GM13977 (cell line): Measurements from ENCODE around the gene SLC25A48.

Source experiments
- DNase-seq: peaks from one replicate; pipeline ENCODE4 v3.0.0; 2012; ENCODE audit warnings: low spot score
- in situ Hi-C: fragments of 300-500 bp; cut with MboI; formaldehyde crosslinking; loops from one replicate; pipeline ENCODE4 v1.12.0; 2022; ENCODE audit warnings: low sequenced_read_pairs, low pct_unique_long_range_greater_than_20kb, mixed read lengths, inconsistent platforms; ENCODE audit not compliant: unreplicated experiment
- TF ChIP-seq, protein P1 (sequence below): IDR thresholded peaks from 2 replicates; pipeline ENCODE4 v1.5.1; 2012; ENCODE audit warnings: mild to moderate bottlenecking, control low read depth; ENCODE audit not compliant: insufficient read depth; ENCODE audit errors: extremely low read depth, missing control alignments

SLC25A48 gene

DNA sequence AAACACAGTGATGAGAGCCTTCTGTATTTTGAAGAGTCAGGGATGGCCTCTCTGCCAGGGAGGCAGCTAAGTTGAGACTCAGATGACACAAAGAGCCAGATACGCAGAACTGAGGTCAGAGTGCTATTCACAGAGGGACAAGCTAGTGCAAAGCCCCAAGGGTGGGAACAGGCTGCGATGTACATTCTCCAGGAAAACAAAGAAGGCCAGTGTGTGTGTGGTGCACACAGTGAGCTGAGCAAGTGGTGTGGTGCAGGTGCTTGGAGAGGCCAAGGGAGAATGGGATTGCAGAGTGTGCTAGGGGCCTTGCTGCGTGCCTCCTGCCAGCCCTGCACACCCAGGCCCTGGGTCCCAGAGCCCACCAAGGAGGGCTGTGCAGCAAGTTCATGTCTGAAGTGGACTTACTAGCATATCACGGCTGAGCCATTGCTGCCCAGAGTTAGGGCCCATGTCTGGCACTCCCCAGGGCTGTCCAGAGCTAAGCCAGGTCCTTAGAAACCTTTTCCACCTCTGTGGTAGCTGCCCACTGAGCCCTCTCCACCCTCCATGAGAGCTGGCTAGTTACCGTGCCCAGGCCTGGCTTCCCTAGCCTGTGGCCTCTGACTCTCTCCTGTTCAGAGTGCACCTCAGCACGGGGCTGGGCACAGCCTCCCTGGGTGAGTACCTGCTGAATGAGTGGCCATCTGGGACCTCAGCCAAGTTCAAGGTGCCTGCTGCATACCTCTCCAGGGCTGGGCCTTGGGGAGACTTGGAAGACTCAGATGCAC is 9.3 kb downstream of the SLC25A48 start:
- TF ChIP-seq, protein P1, sequence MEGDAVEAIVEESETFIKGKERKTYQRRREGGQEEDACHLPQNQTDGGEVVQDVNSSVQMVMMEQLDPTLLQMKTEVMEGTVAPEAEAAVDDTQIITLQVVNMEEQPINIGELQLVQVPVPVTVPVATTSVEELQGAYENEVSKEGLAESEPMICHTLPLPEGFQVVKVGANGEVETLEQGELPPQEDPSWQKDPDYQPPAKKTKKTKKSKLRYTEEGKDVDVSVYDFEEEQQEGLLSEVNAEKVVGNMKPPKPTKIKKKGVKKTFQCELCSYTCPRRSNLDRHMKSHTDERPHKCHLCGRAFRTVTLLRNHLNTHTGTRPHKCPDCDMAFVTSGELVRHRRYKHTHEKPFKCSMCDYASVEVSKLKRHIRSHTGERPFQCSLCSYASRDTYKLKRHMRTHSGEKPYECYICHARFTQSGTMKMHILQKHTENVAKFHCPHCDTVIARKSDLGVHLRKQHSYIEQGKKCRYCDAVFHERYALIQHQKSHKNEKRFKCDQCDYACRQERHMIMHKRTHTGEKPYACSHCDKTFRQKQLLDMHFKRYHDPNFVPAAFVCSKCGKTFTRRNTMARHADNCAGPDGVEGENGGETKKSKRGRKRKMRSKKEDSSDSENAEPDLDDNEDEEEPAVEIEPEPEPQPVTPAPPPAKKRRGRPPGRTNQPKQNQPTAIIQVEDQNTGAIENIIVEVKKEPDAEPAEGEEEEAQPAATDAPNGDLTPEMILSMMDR: no peak
- DNase-seq: no peak
- in situ Hi-C loops: loop anchor here (25.0 kb wide), 1 partner anchor 281 kb away; no protein-coding TSS in a partner anchor

- no peak for DNase-seq
- in situ Hi-C loops: loop anchor here (25.0 kb wide), 1 partner anchor 284 kb away; no protein-coding TSS in a partner anchor
- TF ChIP-seq, protein P1: no peak
Observed at GRCh38 chr5:135846311-135846710, 11.8 kb downstream of the SLC25A48 start.

DNA sequence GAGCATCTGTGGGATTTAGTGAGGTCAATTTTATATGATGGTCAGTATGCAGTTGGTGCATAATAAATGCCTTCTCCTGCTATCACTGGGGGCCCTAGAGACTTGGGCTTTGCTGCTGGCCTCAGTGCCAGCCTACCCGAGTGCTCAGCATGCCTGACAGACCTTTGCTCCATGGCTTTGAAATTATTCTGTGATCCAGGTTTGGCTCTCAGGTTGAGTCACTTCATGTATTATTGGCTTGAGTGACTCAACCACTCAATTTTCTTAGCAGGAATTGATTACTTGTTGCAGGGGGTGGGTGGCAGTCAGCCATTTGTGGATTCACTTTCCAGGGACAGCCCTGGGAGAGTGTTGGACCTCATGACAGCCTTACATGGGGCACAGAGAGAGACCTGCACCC is 13.5 kb downstream of the SLC25A48 start:
- TF ChIP-seq, protein P1: no peak
- DNase-seq: no peak
- in situ Hi-C loops: loop anchor here (25.0 kb wide), 1 partner anchor 286 kb away; no protein-coding TSS in a partner anchor

DNA sequence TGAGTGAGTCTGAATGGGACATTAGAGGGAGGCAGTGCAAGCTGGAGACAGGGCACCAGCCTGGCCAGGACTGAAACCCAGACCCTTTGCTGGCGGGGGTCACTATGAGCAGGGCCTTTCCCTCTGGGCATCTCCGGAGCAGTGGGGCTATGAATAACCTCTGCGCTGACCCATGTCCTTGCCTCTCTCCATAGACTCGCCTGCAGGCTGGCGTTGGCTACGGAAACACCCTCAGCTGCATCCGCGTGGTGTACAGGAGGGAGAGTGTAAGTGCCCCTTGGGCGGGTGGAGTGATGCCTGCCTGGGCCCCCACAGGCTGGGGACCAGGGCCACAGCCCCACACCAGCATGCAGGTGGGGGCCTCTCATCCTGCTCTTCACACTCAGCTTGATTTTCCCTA is 15.8 kb downstream of the SLC25A48 start:
- TF ChIP-seq, protein P1: no peak
- DNase-seq: no peak
- in situ Hi-C loops: no loop called here

GRCh38 chr5:135850671-135851070 is 16.2 kb downstream of the SLC25A48 start:
- DNase-seq: no peak
- in situ Hi-C loops: no loop called here
- TF ChIP-seq, protein P1: no peak

GRCh38 chr5:135851186-135851914 is 16.9 kb downstream of the SLC25A48 start:
- DNase-seq: no peak
- in situ Hi-C loops: no loop called here
- TF ChIP-seq, protein P1: no peak
